HG03342 (cell line): ENCODE measurements around the gene ENPEP.
A peak's percentile ranks its signal among the peaks of the same experiment; 100 is the strongest.

Experiments
- ATAC-seq: cut with Tn5 transposase; IDR thresholded peaks from one replicate; pipeline ENCODE4 v1.9.1; 2021; ENCODE audit warnings: mild to moderate bottlenecking, moderate library complexity; ENCODE audit not compliant: unreplicated experiment

The ENPEP gene

DNA sequence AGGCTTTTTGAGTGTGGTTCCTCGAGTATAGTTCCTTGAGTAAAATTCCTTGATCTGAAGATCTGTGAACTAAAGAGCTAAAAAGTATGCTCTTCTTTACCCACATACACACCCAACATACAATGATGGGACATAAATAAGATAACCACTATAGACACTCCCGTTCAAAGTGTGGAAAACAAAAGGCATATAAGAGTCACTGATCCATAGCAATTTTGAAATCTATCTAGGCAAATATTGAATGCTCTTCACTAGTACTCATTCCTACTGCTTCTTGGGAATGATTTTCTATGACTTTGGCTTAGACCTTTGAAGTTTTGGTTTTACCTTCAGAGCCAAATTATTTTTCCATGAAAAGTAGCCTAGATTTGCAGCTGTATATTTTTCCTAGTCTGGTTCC lies 120.5 kb downstream of the ENPEP start:
- ATAC-seq = no peak

DNA sequence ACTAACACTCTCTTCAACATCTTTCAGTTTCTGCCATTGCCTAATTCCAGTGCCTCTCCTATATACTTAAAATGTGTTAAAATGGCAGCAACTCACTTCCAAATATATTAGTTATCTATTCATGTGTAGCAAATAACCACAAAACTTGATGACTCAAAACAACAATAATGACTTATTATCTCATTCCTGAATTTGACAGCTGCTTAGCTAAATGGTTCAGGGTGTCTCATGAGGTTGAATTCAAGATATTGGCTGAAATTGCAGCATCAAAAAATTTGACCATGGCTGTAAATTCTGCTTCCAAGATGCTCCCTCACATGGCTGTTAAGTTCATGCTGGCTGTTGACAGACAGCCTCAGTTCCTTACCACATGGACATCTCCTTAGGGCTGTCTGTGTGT lies 121.6 kb downstream of the ENPEP start:
- ATAC-seq = no peak

DNA sequence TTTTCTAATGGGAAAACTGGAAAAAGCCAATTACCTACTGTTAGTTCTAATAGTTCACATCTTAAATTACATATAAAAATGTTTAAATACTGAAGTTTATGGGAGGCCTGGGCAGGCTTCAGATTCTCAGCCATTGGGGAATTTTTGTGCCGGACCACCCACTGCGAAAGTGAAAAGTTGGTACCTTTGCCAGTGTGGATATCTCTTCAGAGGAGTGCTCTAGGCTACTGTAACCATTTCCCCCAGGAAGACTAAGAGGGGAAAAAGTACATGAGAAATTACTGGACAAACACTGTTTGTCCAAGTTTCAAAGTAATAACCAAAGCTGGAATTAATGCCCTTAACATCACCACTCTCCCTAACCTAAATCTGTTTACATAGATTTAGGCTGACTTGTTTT lies 126.1 kb downstream of the ENPEP start:
- ATAC-seq = no peak

DNA sequence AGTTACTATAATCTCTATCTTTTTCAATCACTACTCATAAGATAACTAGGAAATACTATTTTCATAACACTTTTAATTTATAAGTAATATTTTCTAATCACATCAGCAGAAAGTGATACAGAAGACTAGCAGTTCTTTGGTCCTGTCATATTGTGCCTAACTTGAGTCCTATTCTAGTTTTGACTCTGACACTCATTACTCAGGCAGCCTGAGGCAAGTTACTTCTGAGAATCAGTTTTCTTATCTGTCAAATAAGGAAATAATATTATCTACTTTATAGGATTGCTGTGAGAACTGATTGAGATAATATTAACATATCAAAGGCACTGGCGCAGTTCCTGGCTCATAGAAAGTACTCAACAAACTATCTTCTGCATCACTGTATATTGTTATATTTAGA lies 129.1 kb downstream of the ENPEP start:
- ATAC-seq = no peak

DNA sequence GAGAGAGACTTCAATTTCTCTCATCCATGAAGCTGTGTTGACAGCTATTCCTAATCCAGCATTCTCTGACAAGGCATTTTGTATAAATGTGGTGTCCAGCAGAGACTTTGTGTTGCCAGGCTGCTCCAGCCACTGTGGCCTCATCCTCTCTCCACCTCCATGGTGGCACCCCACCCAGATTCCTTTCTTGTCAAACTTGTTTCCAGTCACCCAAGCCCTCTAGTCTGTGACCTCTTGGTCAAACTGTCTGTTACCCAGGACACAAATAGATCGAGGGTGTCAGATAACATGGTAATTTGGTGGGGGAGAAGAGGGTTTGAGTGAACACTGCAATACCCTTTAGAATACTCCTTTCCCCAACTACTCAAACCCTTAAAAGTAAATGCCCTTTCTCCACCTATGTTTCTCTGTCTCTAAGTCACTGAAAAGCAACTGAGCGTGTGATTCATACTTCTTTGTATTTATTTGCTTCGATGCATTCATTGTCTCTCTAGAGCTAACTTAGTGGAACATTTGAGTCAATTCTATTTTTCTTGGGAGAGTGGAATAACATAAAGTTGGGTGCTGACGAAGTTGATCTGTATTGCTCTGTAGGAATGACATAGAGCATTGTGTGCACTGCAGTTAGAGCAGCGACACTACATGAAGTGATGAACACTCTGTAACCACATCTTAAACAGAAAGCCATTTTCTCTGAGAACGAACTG lies 133.2 kb downstream of the ENPEP start:
- ATAC-seq = no peak

DNA sequence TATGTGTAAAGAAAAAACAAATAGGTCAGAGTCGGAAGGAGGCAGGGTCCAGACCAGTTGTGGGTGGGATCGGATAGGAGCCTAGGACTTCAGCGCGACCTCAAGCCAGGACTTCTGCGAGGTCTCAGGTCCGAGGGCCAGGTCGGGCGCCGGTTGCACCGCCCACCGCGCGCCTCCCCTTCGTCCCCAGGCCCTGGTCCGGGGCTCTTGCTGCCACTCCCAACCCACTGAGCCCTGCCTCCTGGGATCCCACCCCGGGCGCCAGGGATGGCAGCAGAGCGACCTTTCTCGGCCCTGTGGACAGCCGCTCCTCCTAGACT lies 134.6 kb downstream of the ENPEP start:
- ATAC-seq = peak; percentile 5

DNA sequence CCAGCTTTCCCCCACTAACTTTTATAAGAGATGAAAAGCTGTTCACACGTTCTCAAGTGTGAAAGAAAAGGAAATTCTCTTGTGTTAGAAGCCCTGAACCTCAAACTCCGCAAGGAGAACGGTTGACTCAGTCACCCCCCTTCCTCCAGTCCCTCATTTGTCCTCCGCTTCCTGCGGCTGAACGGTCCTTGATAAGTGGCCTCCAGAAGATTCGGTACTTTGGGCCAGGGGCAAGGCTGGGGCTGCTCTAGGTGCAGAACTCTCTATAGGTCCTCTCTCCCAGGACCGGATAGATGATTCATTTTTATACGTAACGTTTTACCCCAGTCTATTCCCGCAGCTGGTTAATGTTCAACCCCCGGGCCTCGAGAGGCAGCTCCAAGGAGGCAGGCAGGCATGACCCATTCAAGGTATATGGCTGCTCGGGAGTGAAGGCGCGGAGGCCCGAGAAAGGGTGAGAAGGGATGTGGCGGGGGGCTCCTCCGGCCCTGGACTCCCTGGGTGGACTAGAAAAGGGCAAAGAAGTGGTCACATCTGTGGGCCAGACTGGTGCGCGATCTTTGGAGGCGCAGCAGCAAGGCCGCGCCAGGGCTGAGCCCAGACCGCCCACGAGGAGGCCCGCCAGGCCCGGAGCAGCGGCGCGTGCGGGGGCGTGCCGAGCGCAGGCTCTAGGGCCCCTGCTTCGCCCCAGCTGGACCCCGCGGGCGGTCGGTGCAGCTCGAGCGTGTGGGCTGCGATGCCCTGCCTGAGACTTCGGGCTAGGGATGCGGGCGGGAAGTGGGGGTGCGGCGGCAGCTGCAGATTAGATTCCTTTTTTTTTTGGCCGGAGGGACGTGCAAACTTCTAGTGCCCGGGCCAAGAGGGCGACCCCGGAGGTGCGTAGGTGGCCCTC lies 135.2 kb downstream of the ENPEP start:
- ATAC-seq = peak; percentile 86

DNA sequence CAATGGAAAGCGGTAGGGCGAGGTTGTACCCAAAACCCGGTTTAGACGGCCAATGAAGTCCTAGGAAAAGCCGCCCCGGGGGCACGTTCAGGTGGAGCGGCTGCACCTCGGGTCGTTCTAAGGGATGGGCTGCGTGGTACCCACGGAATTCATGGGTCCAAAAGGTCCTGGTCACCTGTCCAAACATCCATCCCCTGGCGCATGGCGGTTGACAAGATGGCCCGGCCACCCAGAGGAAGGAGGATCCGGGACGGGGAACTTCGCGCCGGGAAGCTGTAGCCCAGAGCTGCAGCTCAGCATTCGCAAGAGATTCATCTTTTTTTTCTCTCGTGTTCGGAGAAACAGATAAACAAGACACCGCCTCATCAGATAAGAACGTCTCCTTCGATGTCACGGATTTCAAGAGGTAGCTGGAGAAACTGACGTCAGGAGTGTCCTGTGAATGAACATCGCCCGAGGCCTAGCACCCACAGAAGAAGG lies 136.1 kb downstream of the ENPEP start:
- no peak for ATAC-seq

DNA sequence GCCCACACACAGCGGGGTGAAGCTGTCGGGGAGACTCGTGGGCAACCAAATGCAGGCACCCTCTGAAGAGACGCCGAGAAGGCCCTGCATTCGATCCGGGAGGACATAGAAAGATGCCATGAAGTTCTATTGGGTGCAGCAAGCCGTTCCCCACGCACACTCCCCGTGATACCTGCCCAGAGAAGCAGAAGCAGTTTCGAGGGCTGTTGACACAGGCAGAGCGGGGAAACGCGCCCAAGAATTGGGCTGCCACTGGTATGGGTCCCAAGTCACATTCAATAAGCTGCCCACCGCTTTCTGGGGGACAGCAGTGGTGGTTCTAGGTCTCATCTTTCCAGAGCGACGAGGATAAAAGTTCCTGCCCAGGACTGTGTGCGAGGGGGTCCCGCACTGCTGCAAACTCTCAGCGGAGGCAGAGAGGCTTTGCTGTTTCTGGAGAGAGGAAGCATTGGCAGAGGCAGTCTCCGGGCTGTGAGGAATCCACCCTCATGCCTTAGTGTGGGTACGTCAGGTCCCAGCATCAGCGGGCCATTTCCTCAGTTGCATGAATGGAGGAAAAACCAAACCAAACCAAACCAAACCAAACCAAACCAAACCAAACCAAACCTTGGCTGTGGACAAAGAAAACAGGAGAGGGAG lies 136.8 kb downstream of the ENPEP start:
- no peak for ATAC-seq

DNA sequence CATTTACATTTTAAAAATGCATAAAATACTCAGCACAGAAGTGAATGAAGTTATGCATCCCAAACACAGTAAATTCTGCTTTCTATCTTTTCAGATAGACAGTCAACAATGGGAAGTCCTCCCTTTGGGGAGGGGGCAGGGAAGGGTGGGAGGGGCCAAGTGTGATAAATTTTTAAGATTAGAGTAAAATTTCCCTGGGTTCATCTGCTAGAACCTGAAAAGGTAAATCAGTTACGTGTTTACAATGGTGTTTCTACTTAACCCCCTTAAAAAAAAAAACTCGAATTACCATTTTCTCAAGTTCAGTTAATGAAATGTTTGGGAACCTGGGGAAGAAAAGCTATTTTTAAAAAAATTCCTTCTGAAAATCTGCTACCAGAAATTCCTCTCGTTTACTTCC lies 137.8 kb downstream of the ENPEP start:
- no peak for ATAC-seq

DNA sequence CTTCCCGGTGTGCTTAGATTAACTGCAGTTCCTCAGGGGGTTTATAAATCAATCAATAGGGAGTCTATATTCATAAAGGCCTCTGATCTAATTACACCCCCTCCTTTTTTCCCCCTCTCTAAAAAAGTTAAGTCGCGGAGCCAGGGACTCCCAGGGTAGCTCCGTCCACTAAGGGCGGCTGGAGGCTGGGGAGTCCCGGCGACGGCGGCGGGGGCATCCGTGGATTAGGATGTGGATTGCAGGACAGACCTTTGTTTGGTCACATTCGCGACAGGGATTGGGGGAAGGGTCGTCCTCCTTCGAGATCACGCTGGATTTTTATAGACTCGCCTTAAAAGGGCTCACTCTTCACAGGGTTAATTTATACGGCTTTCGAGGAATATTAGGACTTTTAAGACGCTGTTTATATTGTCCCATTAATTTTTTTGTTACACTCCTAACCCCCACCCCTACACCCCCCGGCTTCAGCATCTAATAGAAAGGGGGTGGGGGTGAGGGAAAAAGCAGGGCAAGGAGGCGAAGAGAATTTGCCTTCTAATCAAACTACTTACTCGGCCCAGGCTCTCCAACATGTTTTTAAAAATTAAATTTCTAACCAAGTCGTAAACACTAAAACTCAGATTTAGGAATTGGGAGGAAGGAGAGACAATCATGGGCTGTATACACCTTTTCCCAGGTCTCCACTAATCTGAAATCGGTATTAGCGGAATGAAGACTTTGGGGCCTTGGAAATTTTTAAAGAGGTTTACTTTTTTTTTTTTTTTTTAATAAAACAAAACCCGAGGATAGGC lies 138.4 kb downstream of the ENPEP start:
- no peak for ATAC-seq
